Measurements from ENCODE around the gene SLC12A3. TPM values are rescaled to one million over a fixed set of nuclear protein-coding genes. Genes with fewer than 3 reads are reported as not detected.
A peak's percentile ranks its signal among the peaks of the same experiment; 100 is the strongest.

Gene SLC12A3
- total and polyA plus RNA-seq, 2 experiments from 2014 or later: not detected

DNA sequence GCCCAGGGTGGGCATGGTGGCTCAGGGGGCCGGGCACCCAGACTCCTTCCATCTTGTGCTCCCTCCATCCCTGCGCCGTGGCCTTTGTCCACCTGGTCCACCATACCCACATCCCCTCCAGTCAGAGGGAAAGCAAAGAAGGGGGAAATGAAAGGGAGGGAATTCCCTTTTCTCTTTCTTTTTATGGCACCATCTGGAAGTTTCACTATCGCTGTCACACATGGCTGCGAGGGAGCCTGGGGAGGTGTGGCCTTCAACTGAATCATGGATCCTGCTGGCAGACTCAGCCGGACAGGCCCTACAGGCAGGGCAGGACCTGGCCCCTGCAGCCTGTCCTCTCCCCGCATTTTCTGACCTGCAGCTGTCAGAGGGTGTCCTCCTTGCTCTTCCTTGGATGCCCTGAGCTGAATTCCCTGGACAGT lies 6.2 kb downstream of the SLC12A3 start:
- TF ChIP-seq, protein P1, sequence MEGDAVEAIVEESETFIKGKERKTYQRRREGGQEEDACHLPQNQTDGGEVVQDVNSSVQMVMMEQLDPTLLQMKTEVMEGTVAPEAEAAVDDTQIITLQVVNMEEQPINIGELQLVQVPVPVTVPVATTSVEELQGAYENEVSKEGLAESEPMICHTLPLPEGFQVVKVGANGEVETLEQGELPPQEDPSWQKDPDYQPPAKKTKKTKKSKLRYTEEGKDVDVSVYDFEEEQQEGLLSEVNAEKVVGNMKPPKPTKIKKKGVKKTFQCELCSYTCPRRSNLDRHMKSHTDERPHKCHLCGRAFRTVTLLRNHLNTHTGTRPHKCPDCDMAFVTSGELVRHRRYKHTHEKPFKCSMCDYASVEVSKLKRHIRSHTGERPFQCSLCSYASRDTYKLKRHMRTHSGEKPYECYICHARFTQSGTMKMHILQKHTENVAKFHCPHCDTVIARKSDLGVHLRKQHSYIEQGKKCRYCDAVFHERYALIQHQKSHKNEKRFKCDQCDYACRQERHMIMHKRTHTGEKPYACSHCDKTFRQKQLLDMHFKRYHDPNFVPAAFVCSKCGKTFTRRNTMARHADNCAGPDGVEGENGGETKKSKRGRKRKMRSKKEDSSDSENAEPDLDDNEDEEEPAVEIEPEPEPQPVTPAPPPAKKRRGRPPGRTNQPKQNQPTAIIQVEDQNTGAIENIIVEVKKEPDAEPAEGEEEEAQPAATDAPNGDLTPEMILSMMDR (IDR thresholded peaks at IDR 0.05; ENCODE audit: low read depth, low read length): no peak
- peak in 1 of 2 donors; percentile 38 for DNase-seq (ENCODE audit: low read depth in 1 of 2, low spot score in 1 of 2)
- H3K27ac ChIP-seq: no peak overlapping the region
- H3K9me3 ChIP-seq (ENCODE audit: low read depth): no peaks in the 10 kb centered on the region
- H3K4me1 ChIP-seq (ENCODE audit: low read depth): peaks cover 5% of the 10 kb centered on the region
- no peaks in the 10 kb centered on the region for H3K36me3 ChIP-seq
- no peaks in the 10 kb centered on the region for H3K27me3 ChIP-seq
- no peak overlapping the region for H3K4me3 ChIP-seq

DNA sequence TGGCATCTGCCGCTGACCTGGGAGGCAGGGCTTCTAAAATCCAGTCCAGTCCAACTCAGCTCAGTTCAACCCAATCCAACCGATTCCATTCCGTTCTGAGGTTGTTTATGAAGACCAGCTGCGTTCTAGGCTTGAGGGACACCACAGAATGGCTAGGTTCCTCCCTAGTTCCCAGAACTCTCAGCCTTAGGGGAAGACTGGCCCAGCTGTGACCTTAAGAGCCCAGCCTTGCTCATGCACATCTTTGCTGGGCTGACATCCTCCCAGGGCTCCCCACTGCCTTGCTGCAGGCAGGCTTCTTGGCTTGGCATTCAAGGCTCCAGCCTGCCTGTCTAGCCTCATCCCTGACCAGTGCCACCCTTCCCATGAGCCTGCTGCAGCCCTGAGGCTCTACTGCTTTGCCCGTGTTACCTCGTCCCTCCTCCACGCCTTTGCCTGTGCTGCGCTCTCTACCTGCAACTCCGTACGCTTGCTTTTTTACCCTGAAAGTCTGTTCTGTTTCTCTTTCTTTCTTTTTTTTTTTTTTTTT lies 7.9 kb downstream of the SLC12A3 start:
- no peak overlapping the region for H3K4me3 ChIP-seq
- TF ChIP-seq, protein P1 (IDR thresholded peaks at IDR 0.05; ENCODE audit: low read depth, low read length): no peak
- no peak overlapping the region for H3K27ac ChIP-seq
- H3K9me3 ChIP-seq (ENCODE audit: low read depth): no peaks in the 10 kb centered on the region
- H3K36me3 ChIP-seq: no peaks in the 10 kb centered on the region
- H3K27me3 ChIP-seq: no peaks in the 10 kb centered on the region
- H3K4me1 ChIP-seq (ENCODE audit: low read depth): peaks cover 5% of the 10 kb centered on the region
- no peak for DNase-seq (ENCODE audit: low read depth in 1 of 2, low spot score in 1 of 2)

DNA sequence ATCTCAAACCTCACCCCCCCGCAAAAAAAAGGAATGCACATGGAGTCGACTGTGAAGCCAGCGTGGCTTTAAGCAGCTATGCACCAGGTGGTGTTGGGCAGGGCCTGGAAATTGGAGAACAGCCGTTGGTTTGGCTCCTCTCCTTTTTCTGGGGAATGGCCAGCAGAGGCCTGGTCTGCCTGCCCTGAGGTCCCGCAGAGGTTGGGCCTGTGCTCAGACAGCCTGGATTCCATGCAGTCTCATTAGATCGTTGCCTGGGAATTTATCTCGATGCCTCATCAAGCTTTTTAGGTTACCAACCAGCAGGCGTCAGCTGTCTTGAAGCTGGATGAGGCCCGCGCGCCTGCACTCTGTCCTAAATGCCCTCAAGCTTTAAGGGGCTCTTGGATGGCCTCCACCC lies 9.8 kb downstream of the SLC12A3 start:
- peak; percentile 26 to 35 for DNase-seq (ENCODE audit: low read depth in 1 of 2, low spot score in 1 of 2)
- Histone ChIP-seq H3K27me3 (no peaks in the 10 kb centered on the region), H3K36me3 (no peaks in the 10 kb centered on the region), H3K9me3 (ENCODE audit: low read depth) (no peaks in the 10 kb centered on the region), H3K4me3 (no peak overlapping the region), H3K27ac (peak overlapping the region; percentile 0), H3K4me1 (ENCODE audit: low read depth) (peaks cover 5% of the 10 kb centered on the region)
- TF ChIP-seq, protein P1 (IDR thresholded peaks at IDR 0.05; ENCODE audit: low read depth, low read length): no peak

DNA sequence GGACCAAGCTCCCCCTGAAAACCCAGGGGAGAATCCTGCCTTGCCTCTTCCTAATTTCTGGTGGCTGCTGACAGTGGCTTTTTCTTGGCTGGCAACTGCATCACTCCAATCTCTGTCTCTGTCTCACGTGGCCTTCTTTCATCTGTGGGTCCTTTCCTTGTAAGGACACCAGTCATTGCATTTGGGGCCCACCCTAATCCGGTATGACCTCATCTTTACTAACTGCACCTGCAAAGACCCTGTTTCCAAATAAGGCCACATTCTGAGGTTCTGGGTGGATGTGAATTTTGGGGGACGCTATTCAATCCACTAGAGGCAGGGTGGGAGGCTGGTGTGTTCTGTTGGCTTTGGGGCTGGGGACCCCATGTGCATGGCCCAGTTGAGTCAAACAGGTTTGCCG lies 11.0 kb downstream of the SLC12A3 start:
- Histone ChIP-seq H3K4me1 (ENCODE audit: low read depth) (peaks cover 5% of the 10 kb centered on the region), H3K9me3 (ENCODE audit: low read depth) (no peaks in the 10 kb centered on the region), H3K27ac (no peak overlapping the region), H3K4me3 (no peak overlapping the region), H3K27me3 (no peaks in the 10 kb centered on the region), H3K36me3 (no peaks in the 10 kb centered on the region)
- TF ChIP-seq, protein P1 (IDR thresholded peaks at IDR 0.05; ENCODE audit: low read depth, low read length): no peak
- no peak for DNase-seq (ENCODE audit: low read depth in 1 of 2, low spot score in 1 of 2)

DNA sequence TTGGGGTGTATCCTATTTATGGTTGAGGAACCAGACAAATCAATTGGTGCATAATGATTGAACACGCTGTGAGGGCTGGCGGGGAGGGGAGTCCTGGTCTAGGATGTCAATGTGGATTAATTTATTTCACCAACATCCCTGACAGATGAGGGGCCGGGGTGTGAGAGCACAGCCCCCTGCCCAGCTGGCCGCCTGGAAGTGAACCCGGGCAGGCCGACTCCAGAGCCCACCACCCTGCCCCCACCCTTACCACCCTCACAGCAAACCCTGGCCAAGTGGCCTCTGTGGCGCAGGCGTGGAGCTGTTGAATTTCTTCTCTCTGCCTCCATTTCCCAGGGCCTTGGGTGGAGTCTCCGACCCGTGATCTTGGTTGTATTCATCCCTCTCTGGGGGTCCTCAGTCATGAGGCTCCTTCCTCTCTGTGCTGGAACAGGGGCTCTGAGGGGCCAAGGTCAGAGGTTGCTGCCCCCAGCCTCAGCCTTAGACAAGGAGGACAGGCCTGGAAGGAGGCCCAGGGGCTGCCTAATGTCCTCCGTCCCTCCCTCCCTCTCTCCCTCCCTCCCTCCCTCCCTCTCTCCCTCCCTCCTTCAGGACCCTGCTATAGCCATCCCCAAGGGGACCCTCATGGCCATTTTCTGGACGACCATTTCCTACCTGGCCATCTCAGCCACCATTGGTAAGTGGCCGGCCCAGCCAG lies 12.6 kb downstream of the SLC12A3 start:
- no peaks in the 10 kb centered on the region for H3K36me3 ChIP-seq
- H3K4me3 ChIP-seq: no peak overlapping the region
- TF ChIP-seq, protein P1 (IDR thresholded peaks at IDR 0.05; ENCODE audit: low read depth, low read length): no peak
- no peak for DNase-seq (ENCODE audit: low read depth in 1 of 2, low spot score in 1 of 2)
- H3K9me3 ChIP-seq (ENCODE audit: low read depth): no peaks in the 10 kb centered on the region
- no peaks in the 10 kb centered on the region for H3K27me3 ChIP-seq
- H3K27ac ChIP-seq: no peak overlapping the region
- peaks cover 5% of the 10 kb centered on the region for H3K4me1 ChIP-seq (ENCODE audit: low read depth)
